NCI-H1105 treated with DMSO at 0.1 percent for 48 hours (cell line): ENCODE data around the gene FRMD6.

Experiments
- DNase-seq: peaks from one replicate; lab custom pipeline; 2025; lab: John Stamatoyannopoulos, UW

FRMD6 gene

GRCh38 chr14:51780006-51780692 lies 128.4 kb downstream of the FRMD6 start:
- DNase-seq, result peak; percentile 76
